ENCODE data around the gene NDUFB2. TPM values are rescaled to one million over a fixed set of nuclear protein-coding genes. Genes with fewer than 3 reads are reported as not detected.

The NDUFB2 gene
- total RNA-seq, 1 donor, result 56.5 TPM

GRCh38 chr7:140745266-140746058, 49.0 kb downstream of the NDUFB2 start:
- Histone ChIP-seq H3K9me3 (ENCODE audit: low read depth, low read length) (no peaks in the 10 kb centered on the region), H4K20me1 (ENCODE audit: insufficient read depth, low read length) (no peaks in the 10 kb centered on the region), H3K4me3 (ENCODE audit: insufficient read depth, low read length) (no peak overlapping the region), H3K27me3 (ENCODE audit: insufficient read depth, low read length) (no peaks in the 10 kb centered on the region), H3K79me2 (ENCODE audit: insufficient read depth, low read length) (no peaks in the 10 kb centered on the region), H3K27ac (ENCODE audit: low read depth, low read length) (no peak overlapping the region), H3K4me1 (ENCODE audit: insufficient read depth, low read length) (no peaks in the 10 kb centered on the region), H3K4me2 (ENCODE audit: insufficient read depth, low read length) (no peak overlapping the region), H3K36me3 (ENCODE audit: insufficient read depth, low read length) (no peaks in the 10 kb centered on the region), H2AFZ (ENCODE audit: low read length) (no peak overlapping the region)
- TF ChIP-seq CTCF (IDR thresholded peaks at IDR 0.05; ENCODE audit: extremely low read depth, low read depth, low read length), result no peak
- no peak for DNase-seq (ENCODE audit: insufficient read length, low spot score, missing footprints)

- no peaks in the 10 kb centered on the region for H3K79me2 ChIP-seq (ENCODE audit: insufficient read depth, low read length)
- no peaks in the 10 kb centered on the region for H3K36me3 ChIP-seq (ENCODE audit: insufficient read depth, low read length)
- no peaks in the 10 kb centered on the region for H4K20me1 ChIP-seq (ENCODE audit: insufficient read depth, low read length)
- H3K4me1 ChIP-seq (ENCODE audit: insufficient read depth, low read length), result no peaks in the 10 kb centered on the region
- H3K4me3 ChIP-seq (ENCODE audit: insufficient read depth, low read length), result no peak overlapping the region
- H2AFZ ChIP-seq (ENCODE audit: low read length), result no peak overlapping the region
- H3K4me2 ChIP-seq (ENCODE audit: insufficient read depth, low read length), result no peak overlapping the region
- no peaks in the 10 kb centered on the region for H3K9me3 ChIP-seq (ENCODE audit: low read depth, low read length)
- H3K27ac ChIP-seq (ENCODE audit: low read depth, low read length), result no peak overlapping the region
- TF ChIP-seq CTCF (IDR thresholded peaks at IDR 0.05; ENCODE audit: extremely low read depth, low read depth, low read length), result no peak
- H3K27me3 ChIP-seq (ENCODE audit: insufficient read depth, low read length), result no peaks in the 10 kb centered on the region
- no peak for DNase-seq (ENCODE audit: insufficient read length, low spot score, missing footprints)
Observed at GRCh38 chr7:140746751-140747150, 50.2 kb downstream of the NDUFB2 start.

- Histone ChIP-seq H3K4me2 (ENCODE audit: insufficient read depth, low read length) (no peak overlapping the region), H3K27ac (ENCODE audit: low read depth, low read length) (no peak overlapping the region), H3K36me3 (ENCODE audit: insufficient read depth, low read length) (peaks cover 4% of the 10 kb centered on the region), H3K4me3 (ENCODE audit: insufficient read depth, low read length) (no peak overlapping the region), H2AFZ (ENCODE audit: low read length) (no peak overlapping the region), H3K9me3 (ENCODE audit: low read depth, low read length) (no peaks in the 10 kb centered on the region), H3K79me2 (ENCODE audit: insufficient read depth, low read length) (no peaks in the 10 kb centered on the region), H4K20me1 (ENCODE audit: insufficient read depth, low read length) (no peaks in the 10 kb centered on the region), H3K27me3 (ENCODE audit: insufficient read depth, low read length) (no peaks in the 10 kb centered on the region), H3K4me1 (ENCODE audit: insufficient read depth, low read length) (no peaks in the 10 kb centered on the region)
- TF ChIP-seq CTCF (IDR thresholded peaks at IDR 0.05; ENCODE audit: extremely low read depth, low read depth, low read length), result no peak
- DNase-seq (ENCODE audit: insufficient read length, low spot score, missing footprints), result no peak
Observed at GRCh38 chr7:140752533-140752932, 56.0 kb downstream of the NDUFB2 start.

- Histone ChIP-seq H3K79me2 (ENCODE audit: insufficient read depth, low read length) (no peaks in the 10 kb centered on the region), H3K4me2 (ENCODE audit: insufficient read depth, low read length) (no peak overlapping the region), H3K27me3 (ENCODE audit: insufficient read depth, low read length) (no peaks in the 10 kb centered on the region), H3K4me1 (ENCODE audit: insufficient read depth, low read length) (no peaks in the 10 kb centered on the region), H3K9me3 (ENCODE audit: low read depth, low read length) (no peaks in the 10 kb centered on the region), H3K27ac (ENCODE audit: low read depth, low read length) (no peak overlapping the region), H3K36me3 (ENCODE audit: insufficient read depth, low read length) (peaks cover 4% of the 10 kb centered on the region), H4K20me1 (ENCODE audit: insufficient read depth, low read length) (no peaks in the 10 kb centered on the region), H2AFZ (ENCODE audit: low read length) (no peak overlapping the region), H3K4me3 (ENCODE audit: insufficient read depth, low read length) (no peak overlapping the region)
- no peak for DNase-seq (ENCODE audit: insufficient read length, low spot score, missing footprints)
- TF ChIP-seq CTCF (IDR thresholded peaks at IDR 0.05; ENCODE audit: extremely low read depth, low read depth, low read length), result no peak
Observed at GRCh38 chr7:140754506-140754905, 58.0 kb downstream of the NDUFB2 start.

Other genes with a start within 250 kb of the NDUFB2 start
- 69.8 and 71.6 TPM in 2 replicates for gene MKRN1, start 217.2 kb upstream of the NDUFB2 start, total RNA-seq
- gene DENND2A, start 55.9 kb upstream of the NDUFB2 start, total RNA-seq, result 0.36 and 0.59 TPM in 2 replicates
- gene ADCK2, start 23.8 kb upstream of the NDUFB2 start, total RNA-seq, result 25.3 and 28.6 TPM in 2 replicates
- 30.0 and 31.2 TPM in 2 replicates for gene BRAF, start 228.2 kb downstream of the NDUFB2 start, total RNA-seq